Esophagus muscularis mucosa (tissue), 4 donors: Measurements from ENCODE around the gene SLC8A1.

Source experiments
- CTCF ChIP-seq, 3 experiments: fragments of 200-600 bp in 2 of 3; fragments of 450-650 bp in 1 of 3; sonication (generic) in 2 of 3; IDR thresholded peaks; one replicate each; pipeline ENCODE4 v1.5.1; 2017 to 2019; ENCODE audit warnings: antibody characterized with exemption in 3 of 3, mild to moderate bottlenecking in 2 of 3, moderate library complexity in 1 of 3
- EP300 ChIP-seq: sonication (generic); formaldehyde crosslinking; IDR thresholded peaks from one replicate; pipeline ENCODE4 v1.6.1; 2017; ENCODE audit warnings: antibody characterized with exemption
- POLR2A ChIP-seq: fragments of 450-650 bp; IDR thresholded peaks from one replicate; pipeline ENCODE4 v1.6.1; 2017; ENCODE audit warnings: antibody characterized with exemption, moderate library complexity, mild to moderate bottlenecking, low read depth
- POLR2AphosphoS5 ChIP-seq, 2 donors: sonication (generic); formaldehyde crosslinking; IDR thresholded peaks; one replicate each; pipeline ENCODE4 v1.6.1; 2017; ENCODE audit warnings: antibody characterized with exemption in 2 of 2

GRCh38 chr2:40168032-40168431 is 283.9 kb downstream of the SLC8A1 start:
- no peak for TF ChIP-seq POLR2A
- no peak for TF ChIP-seq CTCF (IDR thresholded peaks at IDR 0.05)
- no peak for TF ChIP-seq POLR2AphosphoS5 (IDR thresholded peaks at IDR 0.05)
- TF ChIP-seq EP300, result no peak
